NCI-H524 (cell line): ENCODE data around the gene FIG4.
"Not testable (repeated sequence)": the region's sequence is repeated elsewhere in the genome, so short reads cannot be mapped to it uniquely, and the experiment has no call there.

Experiments used
- DNase-seq, 2 experiments: peaks; one replicate each; lab custom pipeline; 2025; lab: John Stamatoyannopoulos, UW

FIG4 gene

GRCh38 chr6:109702791-109703190 is 11.7 kb downstream of the FIG4 start:
- no peak for DNase-seq

GRCh38 chr6:109705258-109705657 is 14.2 kb downstream of the FIG4 start:
- DNase-seq, result peak; percentile 69 to 89

- DNase-seq, result no peak
Observed at GRCh38 chr6:109706513-109706912, 15.4 kb downstream of the FIG4 start.

GRCh38 chr6:109708099-109708498 is 17.0 kb downstream of the FIG4 start:
- DNase-seq, result not testable (repeated sequence)

GRCh38 chr6:109713097-109713496 is 22.0 kb downstream of the FIG4 start:
- DNase-seq, result no peak

GRCh38 chr6:109714166-109714565 is 23.1 kb downstream of the FIG4 start:
- DNase-seq, result no peak

GRCh38 chr6:109714611-109715010 is 23.5 kb downstream of the FIG4 start:
- DNase-seq, result no peak

GRCh38 chr6:109715616-109716015 is 24.5 kb downstream of the FIG4 start:
- DNase-seq, result no peak

- DNase-seq, result peak in 1 of 2 experiments; percentile 35
Observed at GRCh38 chr6:109717971-109718370, 26.9 kb downstream of the FIG4 start.

GRCh38 chr6:109718991-109719390 is 27.9 kb downstream of the FIG4 start:
- DNase-seq, result no peak

GRCh38 chr6:109720311-109720710 is 29.2 kb downstream of the FIG4 start:
- DNase-seq, result no peak

- DNase-seq, result no peak
Observed at GRCh38 chr6:109722011-109722410, 30.9 kb downstream of the FIG4 start.

- DNase-seq, result no peak
Observed at GRCh38 chr6:109722564-109723254, 31.6 kb downstream of the FIG4 start.

- not testable (repeated sequence) for DNase-seq
Observed at GRCh38 chr6:109725250-109725649, 34.2 kb downstream of the FIG4 start.

- no peak for DNase-seq
Observed at GRCh38 chr6:109736273-109737025, 45.4 kb downstream of the FIG4 start.

GRCh38 chr6:109738255-109738654 is 47.2 kb downstream of the FIG4 start:
- no peak for DNase-seq

- DNase-seq, result no peak
Observed at GRCh38 chr6:109738667-109739066, 47.6 kb downstream of the FIG4 start.

GRCh38 chr6:109739686-109740085 is 48.6 kb downstream of the FIG4 start:
- peak; percentile 63 to 87 for DNase-seq

- DNase-seq, result peak in 1 of 2 experiments; percentile 5
Observed at GRCh38 chr6:109740787-109741186, 49.7 kb downstream of the FIG4 start.

GRCh38 chr6:109743739-109744138 is 52.6 kb downstream of the FIG4 start:
- DNase-seq, result no peak

- not testable (repeated sequence) for DNase-seq
Observed at GRCh38 chr6:109744779-109745178, 53.7 kb downstream of the FIG4 start.

GRCh38 chr6:109747221-109747620 is 56.1 kb downstream of the FIG4 start:
- no peak for DNase-seq
